ENCODE results near the gene ANKRD52. TPM values are rescaled to one million over a fixed set of nuclear protein-coding genes. Genes with fewer than 3 reads are reported as not detected.
A peak's percentile ranks its signal among the peaks of the same experiment; 100 is the strongest.

The ANKRD52 gene
- total RNA-seq, 1 experiment from 2014 or later: 9.1 TPM

DNA sequence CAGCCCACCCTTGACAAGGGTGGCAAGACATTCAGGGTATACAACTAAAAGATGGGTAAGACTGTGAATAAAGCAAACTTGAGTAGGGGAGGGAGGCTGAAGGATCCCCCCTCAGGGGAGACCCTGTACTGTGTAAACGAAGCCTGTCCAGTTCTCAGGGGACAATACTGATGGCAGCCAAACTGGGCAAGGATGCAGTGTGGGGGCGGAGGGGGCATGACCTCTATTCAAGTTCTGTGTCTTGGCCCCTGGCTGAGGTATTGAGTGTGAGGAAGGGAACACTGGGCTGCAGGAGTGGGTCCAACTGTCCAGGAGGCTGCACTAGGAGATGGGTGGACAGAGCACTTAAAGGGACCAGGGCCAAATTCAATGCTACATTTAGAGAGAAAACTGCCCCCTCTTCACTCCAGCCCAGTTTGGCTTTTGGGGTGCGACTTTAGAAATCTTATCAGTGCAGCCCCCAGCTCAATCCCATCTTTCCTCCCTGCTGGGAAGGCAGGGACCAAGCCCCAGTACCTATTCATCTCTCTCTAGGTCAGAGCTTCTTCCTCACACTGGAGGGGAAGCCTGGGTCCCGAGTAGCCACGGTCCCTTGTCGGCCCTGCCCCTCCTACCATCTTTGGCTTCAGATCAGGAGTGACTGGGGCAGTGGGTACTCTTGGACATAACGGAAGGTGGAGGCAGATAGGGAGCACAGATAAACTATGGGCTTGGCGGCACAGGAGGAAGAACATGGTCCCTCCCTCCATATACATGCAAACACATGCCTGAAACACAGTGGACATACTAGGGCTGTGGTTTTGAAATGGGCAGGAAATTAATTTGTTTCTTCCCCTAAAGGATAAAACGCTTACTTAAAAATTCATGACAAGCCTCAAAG is 16.5 kb downstream of the ANKRD52 start:
- DNase-seq (ENCODE audit: low read depth): no peak

DNA sequence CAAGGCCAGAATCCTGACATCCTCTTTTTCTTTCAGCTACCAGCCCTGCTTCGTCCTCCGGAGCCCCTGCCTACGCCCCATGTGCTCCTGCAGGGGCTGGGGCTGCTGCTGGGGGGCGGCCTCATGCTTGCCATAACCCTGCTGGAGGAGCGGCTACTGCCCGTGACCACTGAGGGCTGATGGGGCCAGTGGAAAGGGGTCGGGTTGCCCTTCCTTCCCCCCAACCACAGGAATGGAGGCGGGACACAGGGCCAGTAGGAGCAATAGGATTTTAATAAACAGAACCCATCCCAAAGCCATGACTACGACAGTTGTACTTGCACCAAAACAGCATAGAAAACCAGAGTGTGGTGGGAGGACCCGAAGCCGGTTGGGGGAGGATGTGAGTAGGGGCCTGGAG is 20.6 kb downstream of the ANKRD52 start:
- no peak for DNase-seq (ENCODE audit: low read depth)

DNA sequence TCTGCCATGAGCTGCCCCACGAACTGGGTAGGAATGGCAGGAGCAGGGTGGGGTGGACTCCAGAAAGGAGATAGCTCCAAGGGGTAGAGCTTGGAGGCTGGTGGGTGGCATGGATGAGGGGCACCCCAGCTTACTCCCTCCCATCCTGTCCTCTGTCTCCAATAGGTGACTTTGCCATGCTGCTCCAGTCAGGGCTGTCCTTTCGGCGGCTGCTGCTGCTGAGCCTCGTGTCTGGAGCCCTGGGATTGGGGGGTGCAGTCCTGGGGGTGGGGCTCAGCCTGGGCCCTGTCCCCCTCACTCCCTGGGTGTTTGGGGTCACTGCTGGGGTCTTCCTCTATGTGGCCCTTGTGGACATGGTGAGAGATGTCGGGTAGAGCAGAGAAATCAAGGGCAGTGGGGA is 21.2 kb downstream of the ANKRD52 start:
- DNase-seq (ENCODE audit: low read depth): no peak

GRCh38 chr12:56236091-56236490 is 22.1 kb downstream of the ANKRD52 start:
- DNase-seq (ENCODE audit: low read depth): no peak

GRCh38 chr12:56234746-56235436 is 23.3 kb downstream of the ANKRD52 start:
- no peak for DNase-seq (ENCODE audit: low read depth)

- no peak for DNase-seq (ENCODE audit: low read depth)
Observed at GRCh38 chr12:56231184-56231582, 27.0 kb downstream of the ANKRD52 start.

DNA sequence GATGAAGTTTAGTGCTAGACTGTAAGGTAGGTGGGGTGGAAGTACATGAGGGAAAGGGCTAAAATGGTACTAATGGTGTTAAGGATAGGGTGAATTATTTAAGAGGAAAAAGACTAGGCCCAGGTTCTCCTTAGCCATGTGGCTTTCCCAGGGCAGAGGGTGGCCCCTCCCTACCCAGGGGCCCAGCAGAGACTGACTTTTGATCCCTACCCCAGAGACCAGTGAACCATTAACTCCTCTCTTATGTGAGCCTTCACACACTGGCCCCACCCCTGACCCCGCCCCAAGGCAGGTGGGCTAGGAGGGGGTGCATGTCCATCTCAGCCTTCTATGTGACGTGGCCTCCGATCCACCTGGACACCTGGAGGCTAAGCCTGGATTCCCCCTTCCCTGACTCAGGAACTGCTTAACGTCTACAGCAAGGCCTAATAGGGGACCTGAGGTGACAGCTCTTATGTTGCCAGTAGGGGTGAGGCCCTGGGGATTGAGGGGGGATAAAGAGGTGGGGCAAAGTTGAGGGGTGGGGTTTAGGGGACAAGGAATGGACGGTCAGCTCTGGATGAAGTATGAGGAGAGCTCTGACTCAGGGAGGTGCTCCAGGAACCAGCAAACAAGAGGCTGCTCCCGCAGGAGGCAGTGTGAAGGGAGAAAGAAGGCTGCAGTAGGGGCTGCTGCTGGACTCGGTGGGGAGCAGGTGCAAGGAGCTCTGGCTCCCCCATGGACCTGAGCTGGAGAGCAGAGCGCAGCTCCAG is 27.6 kb downstream of the ANKRD52 start:
- no peak for DNase-seq (ENCODE audit: low read depth)

DNA sequence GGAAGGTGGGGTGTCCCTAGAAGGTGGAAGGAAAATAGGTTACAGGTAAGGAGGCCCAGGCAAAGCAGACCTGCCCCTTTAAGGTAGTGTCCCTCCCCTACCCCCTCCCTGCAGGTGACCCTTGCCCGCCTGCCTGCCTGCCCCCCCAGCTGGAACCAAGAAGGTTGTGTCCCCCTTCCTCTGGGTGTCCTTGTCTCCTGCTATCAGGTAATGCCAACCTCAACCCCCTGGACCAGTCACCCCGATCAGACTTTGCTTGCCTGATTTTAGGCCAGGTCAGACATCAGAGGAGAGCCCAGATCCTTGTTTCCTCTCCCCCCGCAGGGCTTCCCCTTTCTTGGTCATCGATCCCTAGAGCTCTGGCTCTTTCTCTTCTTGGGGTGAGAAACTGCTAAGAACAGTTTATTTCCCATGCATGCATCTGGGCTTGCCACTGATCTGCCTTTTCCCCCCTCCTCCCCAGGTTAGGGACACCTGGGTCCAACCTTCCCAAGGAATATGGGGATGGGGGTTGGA is 28.2 kb downstream of the ANKRD52 start, which contains the start of gene SLC39A5:
Gene SLC39A5 (plus strand): TSS at position 136 of the 516 bp plus-strand sequence. CDS start 1,224 bp downstream, outside the sequence.
- DNase-seq (ENCODE audit: low read depth): no peak

DNA sequence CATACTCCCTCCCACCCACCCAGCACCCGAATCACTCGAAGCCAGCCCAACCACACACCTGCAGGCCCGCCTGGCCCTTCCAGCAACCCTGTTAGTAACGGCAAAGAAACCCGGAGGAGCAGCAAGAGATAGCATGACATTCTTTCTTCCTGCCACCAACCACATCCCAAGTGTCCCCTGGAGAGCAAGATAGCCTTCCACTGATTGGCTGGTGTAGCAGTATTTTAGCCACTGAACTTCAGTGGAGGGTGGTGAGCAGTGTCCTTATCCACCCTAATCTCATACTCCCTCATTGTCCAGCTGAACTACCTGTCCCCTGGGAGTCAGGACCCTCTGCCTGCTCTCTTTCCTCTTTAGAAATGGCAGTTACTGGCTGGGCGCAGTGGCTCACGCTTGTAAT is 29.1 kb downstream of the ANKRD52 start:
- DNase-seq (ENCODE audit: low read depth): no peak

DNA sequence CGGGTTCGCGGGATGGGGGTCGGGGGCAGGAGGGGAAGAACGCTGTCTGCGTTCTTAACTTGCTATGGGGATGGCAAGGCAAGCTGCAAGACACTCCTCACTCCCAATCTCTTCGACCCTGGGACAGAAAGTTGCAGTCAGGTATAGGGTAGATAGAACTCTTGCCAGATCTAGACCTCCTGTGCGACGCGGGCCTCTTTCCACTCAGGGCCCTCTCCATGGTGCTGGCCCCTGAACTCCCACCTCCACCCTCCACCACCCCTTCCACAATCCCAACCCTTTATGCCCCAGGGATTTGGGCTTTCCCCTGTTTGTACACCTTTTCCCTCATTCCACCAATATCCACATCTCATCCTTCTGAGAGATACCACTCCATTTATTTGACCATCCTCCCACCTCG is 33.2 kb downstream of the ANKRD52 start:
- DNase-seq (ENCODE audit: low read depth): no peak

GRCh38 chr12:56224102-56224701 is 34.0 kb downstream of the ANKRD52 start, which contains the start of gene NABP2:
Gene NABP2, plus strand, starts transcription at chr12:56224342. Its CDS starts 515 bp downstream, at chr12:56224857.
- DNase-seq (ENCODE audit: low read depth): peak; percentile 99

- no peak for DNase-seq (ENCODE audit: low read depth)
Observed at GRCh38 chr12:56223571-56224101, 34.5 kb downstream of the ANKRD52 start.

- DNase-seq (ENCODE audit: low read depth): no peak
Observed at GRCh38 chr12:56222531-56222895, 35.7 kb downstream of the ANKRD52 start.

GRCh38 chr12:56221757-56222530 is 36.2 kb downstream of the ANKRD52 start, which contains the start of gene RNF41:
Gene RNF41, minus strand, starts transcription at chr12:56221922. Its CDS starts 7,875 bp downstream, at chr12:56214047.
- peak; percentile 98 for DNase-seq (ENCODE audit: low read depth)

DNA sequence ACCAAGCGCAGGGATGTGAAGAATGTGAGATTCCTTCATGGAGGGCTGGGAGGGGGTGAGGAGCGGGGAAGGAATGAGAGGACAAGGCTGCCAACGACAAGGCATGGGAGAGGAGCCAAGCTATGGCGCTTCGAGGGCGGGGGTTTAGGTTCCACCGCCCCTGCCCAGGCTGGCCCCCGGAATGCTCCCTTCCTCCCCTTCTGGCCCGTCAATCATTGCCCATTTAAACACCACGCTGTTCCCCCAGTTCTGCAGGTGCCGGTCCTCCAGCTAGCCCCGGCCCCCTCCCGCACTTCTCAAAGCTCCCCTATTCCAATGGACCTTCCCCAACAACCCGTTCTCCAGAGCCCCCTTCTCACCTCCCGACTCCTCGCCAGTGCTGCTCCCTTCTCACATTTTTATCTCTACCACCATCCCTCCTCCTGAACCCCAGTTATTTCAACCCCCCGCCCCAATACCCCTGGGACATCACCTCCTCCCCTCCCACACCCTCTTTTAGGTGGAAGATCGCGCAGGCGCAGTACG is 36.9 kb downstream of the ANKRD52 start:
- DNase-seq (ENCODE audit: low read depth): peak; percentile 65

- no peak for DNase-seq (ENCODE audit: low read depth)
Observed at GRCh38 chr12:56220611-56221231, 37.5 kb downstream of the ANKRD52 start.

GRCh38 chr12:56219840-56220239 is 38.3 kb downstream of the ANKRD52 start:
- DNase-seq (ENCODE audit: low read depth): no peak

DNA sequence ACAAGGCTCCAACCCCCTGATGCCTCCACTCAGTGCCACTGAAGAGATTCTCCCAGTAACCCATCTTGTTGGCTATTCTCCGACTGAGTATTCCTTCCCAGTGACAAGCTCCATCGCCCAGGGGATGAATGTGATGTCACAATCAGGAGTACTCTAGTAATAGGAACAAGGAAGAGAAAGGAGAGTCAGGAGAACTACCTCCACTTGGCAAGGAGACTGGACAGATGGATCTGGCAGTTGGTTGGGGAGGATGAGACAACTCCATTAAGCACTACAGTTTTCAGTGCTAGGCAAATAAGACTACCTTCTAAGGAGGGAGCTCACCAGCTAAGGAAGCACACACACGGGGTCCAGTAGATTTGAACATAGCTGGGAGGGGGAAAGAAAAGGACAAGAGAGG is 41.7 kb downstream of the ANKRD52 start:
- no peak for DNase-seq (ENCODE audit: low read depth)

DNA sequence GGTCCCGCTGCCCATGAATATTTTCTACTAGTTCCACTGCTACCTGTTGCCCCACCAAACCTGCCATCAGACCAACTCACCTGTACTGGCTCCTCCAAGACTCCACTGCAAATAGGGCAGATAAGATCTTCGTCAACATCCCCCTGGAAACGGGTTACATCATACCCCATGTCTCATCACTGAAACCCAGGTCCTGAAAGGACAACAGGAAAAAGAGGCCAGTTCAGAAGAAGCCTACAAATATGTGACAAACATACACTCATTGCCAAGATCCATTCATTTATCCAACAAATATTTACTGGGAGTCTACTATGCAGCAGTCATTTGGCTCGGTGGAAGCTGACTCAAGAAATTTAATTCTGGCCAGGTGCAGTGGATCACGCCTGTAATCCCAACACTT is 44.3 kb downstream of the ANKRD52 start:
- no peak for DNase-seq (ENCODE audit: low read depth)

- DNase-seq (ENCODE audit: low read depth): no peak
Observed at GRCh38 chr12:56212361-56212760, 45.8 kb downstream of the ANKRD52 start.

Data from Daoy (cell line).